Measurements from ENCODE around the gene HGFAC.
"Not testable (repeated sequence)": the region's sequence is repeated elsewhere in the genome, so short reads cannot be mapped to it uniquely, and the experiment has no call there.

The HGFAC gene

GRCh38 chr4:3409571-3410091, 32.1 kb upstream of the HGFAC start:
- Histone ChIP-seq H3K4me3 (ENCODE audit: low read length) (no peak overlapping the region), H3K9me2 (replicated peaks; ENCODE audit: control insufficient read depth, low read length) (no peaks in the 10 kb centered on the region), H3K79me2 (ENCODE audit: control insufficient read depth, low read length) (no peaks in the 10 kb centered on the region), H3K4me2 (ENCODE audit: low read length) (no peak overlapping the region), H3K27me3 (ENCODE audit: control insufficient read depth, low read length) (no peaks in the 10 kb centered on the region), H3K9me3 (ENCODE audit: control insufficient read depth, insufficient read depth, low read length) (no peaks in the 10 kb centered on the region), H3K4me1 (ENCODE audit: control insufficient read depth, low read length) (no peaks in the 10 kb centered on the region), H4K20me1 (ENCODE audit: control insufficient read depth, insufficient read depth, low read depth, low read length) (no peaks in the 10 kb centered on the region), H3K27ac (ENCODE audit: low read depth, low read length) (no peak overlapping the region), H3K36me3 (ENCODE audit: control insufficient read depth, low read length) (no peaks in the 10 kb centered on the region), H3F3A (ENCODE audit: control insufficient read depth, insufficient read depth) (no peaks in the 10 kb centered on the region)
- TF ChIP-seq CTCF (IDR thresholded peaks at IDR 0.05; ENCODE audit: low read depth, low read length, poor library complexity, severe bottlenecking) = no peak

- Histone ChIP-seq H3K4me1 (ENCODE audit: control insufficient read depth, low read length) (no peaks in the 10 kb centered on the region), H3K79me2 (ENCODE audit: control insufficient read depth, low read length) (no peaks in the 10 kb centered on the region), H3K27ac (ENCODE audit: low read depth, low read length) (no peak overlapping the region), H3K9me3 (ENCODE audit: control insufficient read depth, insufficient read depth, low read length) (no peaks in the 10 kb centered on the region), H4K20me1 (ENCODE audit: control insufficient read depth, insufficient read depth, low read depth, low read length) (no peaks in the 10 kb centered on the region), H3K9me2 (replicated peaks; ENCODE audit: control insufficient read depth, low read length) (no peaks in the 10 kb centered on the region), H3K4me2 (ENCODE audit: low read length) (no peak overlapping the region), H3K36me3 (ENCODE audit: control insufficient read depth, low read length) (no peaks in the 10 kb centered on the region), H3F3A (ENCODE audit: control insufficient read depth, insufficient read depth) (no peaks in the 10 kb centered on the region), H3K27me3 (ENCODE audit: control insufficient read depth, low read length) (no peaks in the 10 kb centered on the region), H3K4me3 (ENCODE audit: low read length) (no peak overlapping the region)
- TF ChIP-seq CTCF (IDR thresholded peaks at IDR 0.05; ENCODE audit: low read depth, low read length, poor library complexity, severe bottlenecking) (no peak), EZH2phosphoT487 (IDR thresholded peaks at IDR 0.05; ENCODE audit: borderline replicate concordance, low read length) (no peak)
Measured at GRCh38 chr4:3410401-3411135, 31.2 kb upstream of the HGFAC start.

GRCh38 chr4:3411190-3411589, 30.6 kb upstream of the HGFAC start:
- not testable (repeated sequence) for H4K20me1 ChIP-seq (ENCODE audit: control insufficient read depth, insufficient read depth, low read depth, low read length); H3K4me2 ChIP-seq (ENCODE audit: low read length); H3K4me1 ChIP-seq (ENCODE audit: control insufficient read depth, low read length); H3F3A ChIP-seq (ENCODE audit: control insufficient read depth, insufficient read depth); H3K79me2 ChIP-seq (ENCODE audit: control insufficient read depth, low read length); H3K4me3 ChIP-seq (ENCODE audit: low read length); H3K27ac ChIP-seq (ENCODE audit: low read depth, low read length); H3K27me3 ChIP-seq (ENCODE audit: control insufficient read depth, low read length); H3K9me3 ChIP-seq (ENCODE audit: control insufficient read depth, insufficient read depth, low read length); H3K9me2 ChIP-seq (replicated peaks; ENCODE audit: control insufficient read depth, low read length); H3K36me3 ChIP-seq (ENCODE audit: control insufficient read depth, low read length)

GRCh38 chr4:3411676-3412075, 30.1 kb upstream of the HGFAC start:
- Histone ChIP-seq H3K4me1 (ENCODE audit: control insufficient read depth, low read length) (no peaks in the 10 kb centered on the region), H3K36me3 (ENCODE audit: control insufficient read depth, low read length) (no peaks in the 10 kb centered on the region), H3K79me2 (ENCODE audit: control insufficient read depth, low read length) (no peaks in the 10 kb centered on the region), H3K9me2 (replicated peaks; ENCODE audit: control insufficient read depth, low read length) (no peaks in the 10 kb centered on the region), H3K4me2 (ENCODE audit: low read length) (no peak overlapping the region), H3F3A (ENCODE audit: control insufficient read depth, insufficient read depth) (no peaks in the 10 kb centered on the region), H3K4me3 (ENCODE audit: low read length) (no peak overlapping the region), H3K9me3 (ENCODE audit: control insufficient read depth, insufficient read depth, low read length) (no peaks in the 10 kb centered on the region), H3K27ac (ENCODE audit: low read depth, low read length) (no peak overlapping the region), H4K20me1 (ENCODE audit: control insufficient read depth, insufficient read depth, low read depth, low read length) (no peaks in the 10 kb centered on the region), H3K27me3 (ENCODE audit: control insufficient read depth, low read length) (no peaks in the 10 kb centered on the region)
- TF ChIP-seq EZH2phosphoT487 (IDR thresholded peaks at IDR 0.05; ENCODE audit: borderline replicate concordance, low read length) = no peak
- no peak for TF ChIP-seq CTCF (IDR thresholded peaks at IDR 0.05; ENCODE audit: low read depth, low read length, poor library complexity, severe bottlenecking)
